Fibroblast of lung (primary cell): Measurements from ENCODE around the gene P4HA1. TPM values are rescaled to one million over a fixed set of nuclear protein-coding genes. Genes with fewer than 3 reads are reported as not detected.
"Not testable (repeated sequence)": the region's sequence is repeated elsewhere in the genome, so short reads cannot be mapped to it uniquely, and the experiment has no call there.

Experiments
- DNase-seq, 2 donors: peaks; one replicate each; pipeline versions ENCODE4 v3.0.0 to v3.0.0-alpha.2; 2010; ENCODE audit warnings: low read depth in 2 of 2
- H2AFZ ChIP-seq: 2 replicates; pipeline ENCODE4 v1.5.1; 2012; ENCODE audit warnings: low read length, control low read depth, inconsistent platforms
- H3K27ac ChIP-seq: 2 replicates; pipeline ENCODE4 v1.5.1; 2011; ENCODE audit warnings: low read length, control low read depth; ENCODE audit not compliant: insufficient read depth
- H3K27me3 ChIP-seq: 2 replicates; pipeline ENCODE4 v1.5.1; 2011; ENCODE audit warnings: mild to moderate bottlenecking, low read length; ENCODE audit not compliant: control insufficient read depth, insufficient read depth
- H3K36me3 ChIP-seq: 2 replicates; pipeline ENCODE4 v1.5.1; 2011; ENCODE audit warnings: low read length; ENCODE audit not compliant: control insufficient read depth, insufficient read depth
- H3K4me1 ChIP-seq: 2 replicates; pipeline ENCODE4 v1.5.1; 2011; ENCODE audit warnings: low read length; ENCODE audit not compliant: control insufficient read depth, insufficient read depth; ENCODE audit errors: extremely low read depth
- H3K4me2 ChIP-seq: 2 replicates; pipeline ENCODE4 v1.5.1; 2011; ENCODE audit warnings: low read length, control low read depth; ENCODE audit not compliant: insufficient read depth; ENCODE audit errors: extremely low read depth
- H3K4me3 ChIP-seq, 4 experiments: fragments of 200-600 bp in 1 of 4; sonication (generic) in 1 of 4; replicated peaks in 1 of 4; 2 replicates each; pipeline ENCODE4 v1.5.1; 2011 to 2016; ENCODE audit warnings: low read length in 4 of 4, low read depth in 3 of 4, mild to moderate bottlenecking in 3 of 4, control low read depth in 2 of 4, inconsistent platforms in 1 of 4, mixed read lengths in 1 of 4; ENCODE audit not compliant: insufficient read depth in 1 of 4; ENCODE audit errors: control extremely low read depth in 1 of 4
- H3K79me2 ChIP-seq: 2 replicates; pipeline ENCODE4 v1.5.1; 2012; ENCODE audit warnings: mild to moderate bottlenecking, low read length, inconsistent platforms; ENCODE audit not compliant: control insufficient read depth, insufficient read depth
- H3K9ac ChIP-seq: 2 replicates; pipeline ENCODE4 v1.5.1; 2011; ENCODE audit warnings: mild to moderate bottlenecking, low read length, control low read depth; ENCODE audit not compliant: insufficient read depth
- H3K9me3 ChIP-seq: 2 replicates; pipeline ENCODE4 v1.5.1; 2012; ENCODE audit warnings: low read depth, low read length; ENCODE audit not compliant: control insufficient read depth, insufficient read depth
- H4K20me1 ChIP-seq: 2 replicates; pipeline ENCODE4 v1.5.1; 2011; ENCODE audit warnings: low read length; ENCODE audit not compliant: control insufficient read depth, insufficient read depth; ENCODE audit errors: extremely low read depth
- EZH2 ChIP-seq: IDR thresholded peaks from 2 replicates; pipeline ENCODE4 v1.5.1; 2012; ENCODE audit warnings: low read length, control low read depth, mild to moderate bottlenecking; ENCODE audit errors: missing control alignments
- polyA plus RNA-seq, 2 donors: library from polyadenylated mRNA; depleted of rRNA in 1 of 2; stranded (reverse) in 1 of 2; unstranded in 1 of 2; fragments of >200 nt; gene quantifications; 2 replicates each; pipeline ENCODE4 v1.2.1, GENCODE V29; 2011 to 2012; ENCODE audit warnings: missing spikeins in 1 of 2
- total RNA-seq: library from RNA; depleted of rRNA; stranded (reverse); fragments of >200 nt; gene quantifications from 2 replicates; pipeline ENCODE4 v1.2.1, GENCODE V29; 2014
- TF ChIP-seq, protein P1 (sequence below), 2 donors: IDR thresholded peaks in 1 of 2; conservative IDR thresholded peaks in 1 of 2; 1 replicate in 1 of 2; 2 replicates in 1 of 2; pipeline ENCODE4 v1.5.1; 2011 to 2012; ENCODE audit warnings: low read length in 2 of 2, control low read depth in 1 of 2, inconsistent platforms in 1 of 2, low read depth in 1 of 2, mild to moderate bottlenecking in 1 of 2

The P4HA1 gene
- total and polyA plus RNA-seq, 2 donors (not counting 1 experiment from before 2014, with no cell fraction given): 147 to 226 TPM

DNA sequence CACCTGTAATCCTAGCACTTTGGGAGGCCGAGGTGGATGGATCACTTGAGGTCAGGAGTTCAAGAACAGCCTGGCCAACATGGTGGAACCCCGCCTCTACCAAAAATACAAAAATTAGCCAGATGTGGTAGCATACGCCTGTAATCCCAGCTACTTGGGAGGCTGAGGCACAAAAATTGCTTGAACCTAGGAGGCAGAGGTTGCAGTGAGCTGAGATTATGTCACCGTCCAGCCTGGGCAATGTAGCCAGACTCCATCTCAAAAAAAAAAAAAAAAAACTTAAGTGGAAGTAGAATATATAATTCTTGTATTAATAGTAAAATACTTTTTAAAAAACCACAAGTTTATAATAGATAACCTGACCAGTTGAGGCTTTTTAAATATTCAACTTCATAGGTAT lies 112.0 kb downstream of the P4HA1 start:
- not testable (repeated sequence) for H2AFZ ChIP-seq, H4K20me1 ChIP-seq, H3K27me3 ChIP-seq, H3K9ac ChIP-seq, DNase-seq, H3K4me2 ChIP-seq, H3K4me3 ChIP-seq, H3K79me2 ChIP-seq, H3K4me1 ChIP-seq, H3K27ac ChIP-seq, H3K9me3 ChIP-seq, H3K36me3 ChIP-seq

DNA sequence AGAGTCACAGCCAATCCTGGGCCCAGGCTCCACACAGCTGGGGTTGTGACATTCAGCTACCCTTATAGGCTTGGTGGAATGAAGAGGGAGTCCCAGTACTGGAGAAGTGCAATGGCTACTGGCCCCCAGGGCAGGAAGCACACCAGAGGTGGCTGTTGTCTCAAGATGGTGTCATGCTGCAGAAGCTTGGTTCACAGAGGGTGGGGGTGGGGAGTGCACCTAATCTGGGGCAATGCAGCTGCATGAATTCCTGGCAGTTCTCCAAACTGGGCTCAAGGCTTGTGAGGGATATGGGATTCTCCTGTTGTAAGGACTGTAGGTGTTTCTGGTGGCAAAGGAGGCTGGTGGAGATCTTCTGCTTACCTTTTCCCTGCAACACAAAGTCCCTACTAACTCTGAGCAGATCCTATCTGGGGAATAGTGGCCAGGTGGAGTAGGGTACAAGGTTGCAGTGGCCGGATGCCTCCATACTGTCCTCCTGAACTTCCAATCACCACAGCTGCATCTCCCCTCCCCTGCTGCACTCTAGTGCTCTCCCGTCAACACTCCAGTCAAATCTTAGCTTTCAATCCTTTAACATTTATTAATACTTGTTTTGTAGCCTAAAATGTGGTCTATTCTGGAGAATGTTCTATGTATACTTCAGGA lies 114.7 kb downstream of the P4HA1 start:
- H2AFZ ChIP-seq: no peak overlapping the region
- no peak overlapping the region for H3K4me2 ChIP-seq
- no peak for TF ChIP-seq EZH2
- TF ChIP-seq, protein P1, sequence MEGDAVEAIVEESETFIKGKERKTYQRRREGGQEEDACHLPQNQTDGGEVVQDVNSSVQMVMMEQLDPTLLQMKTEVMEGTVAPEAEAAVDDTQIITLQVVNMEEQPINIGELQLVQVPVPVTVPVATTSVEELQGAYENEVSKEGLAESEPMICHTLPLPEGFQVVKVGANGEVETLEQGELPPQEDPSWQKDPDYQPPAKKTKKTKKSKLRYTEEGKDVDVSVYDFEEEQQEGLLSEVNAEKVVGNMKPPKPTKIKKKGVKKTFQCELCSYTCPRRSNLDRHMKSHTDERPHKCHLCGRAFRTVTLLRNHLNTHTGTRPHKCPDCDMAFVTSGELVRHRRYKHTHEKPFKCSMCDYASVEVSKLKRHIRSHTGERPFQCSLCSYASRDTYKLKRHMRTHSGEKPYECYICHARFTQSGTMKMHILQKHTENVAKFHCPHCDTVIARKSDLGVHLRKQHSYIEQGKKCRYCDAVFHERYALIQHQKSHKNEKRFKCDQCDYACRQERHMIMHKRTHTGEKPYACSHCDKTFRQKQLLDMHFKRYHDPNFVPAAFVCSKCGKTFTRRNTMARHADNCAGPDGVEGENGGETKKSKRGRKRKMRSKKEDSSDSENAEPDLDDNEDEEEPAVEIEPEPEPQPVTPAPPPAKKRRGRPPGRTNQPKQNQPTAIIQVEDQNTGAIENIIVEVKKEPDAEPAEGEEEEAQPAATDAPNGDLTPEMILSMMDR (conservative IDR thresholded peaks at IDR 0.05 in 1 of 2, IDR thresholded peaks at IDR 0.05 in 1 of 2; ENCODE audit: low read depth in 1 of 2, low read length in 2 of 2): no peak
- H3K36me3 ChIP-seq: no peaks in the 10 kb centered on the region
- DNase-seq: no peak
- no peaks in the 10 kb centered on the region for H3K4me1 ChIP-seq
- H4K20me1 ChIP-seq: no peaks in the 10 kb centered on the region
- no peaks in the 10 kb centered on the region for H3K9me3 ChIP-seq
- no peak overlapping the region for H3K9ac ChIP-seq
- H3K27me3 ChIP-seq: no peaks in the 10 kb centered on the region
- H3K4me3 ChIP-seq: no peak overlapping the region
- no peak overlapping the region for H3K27ac ChIP-seq
- H3K79me2 ChIP-seq: no peaks in the 10 kb centered on the region

DNA sequence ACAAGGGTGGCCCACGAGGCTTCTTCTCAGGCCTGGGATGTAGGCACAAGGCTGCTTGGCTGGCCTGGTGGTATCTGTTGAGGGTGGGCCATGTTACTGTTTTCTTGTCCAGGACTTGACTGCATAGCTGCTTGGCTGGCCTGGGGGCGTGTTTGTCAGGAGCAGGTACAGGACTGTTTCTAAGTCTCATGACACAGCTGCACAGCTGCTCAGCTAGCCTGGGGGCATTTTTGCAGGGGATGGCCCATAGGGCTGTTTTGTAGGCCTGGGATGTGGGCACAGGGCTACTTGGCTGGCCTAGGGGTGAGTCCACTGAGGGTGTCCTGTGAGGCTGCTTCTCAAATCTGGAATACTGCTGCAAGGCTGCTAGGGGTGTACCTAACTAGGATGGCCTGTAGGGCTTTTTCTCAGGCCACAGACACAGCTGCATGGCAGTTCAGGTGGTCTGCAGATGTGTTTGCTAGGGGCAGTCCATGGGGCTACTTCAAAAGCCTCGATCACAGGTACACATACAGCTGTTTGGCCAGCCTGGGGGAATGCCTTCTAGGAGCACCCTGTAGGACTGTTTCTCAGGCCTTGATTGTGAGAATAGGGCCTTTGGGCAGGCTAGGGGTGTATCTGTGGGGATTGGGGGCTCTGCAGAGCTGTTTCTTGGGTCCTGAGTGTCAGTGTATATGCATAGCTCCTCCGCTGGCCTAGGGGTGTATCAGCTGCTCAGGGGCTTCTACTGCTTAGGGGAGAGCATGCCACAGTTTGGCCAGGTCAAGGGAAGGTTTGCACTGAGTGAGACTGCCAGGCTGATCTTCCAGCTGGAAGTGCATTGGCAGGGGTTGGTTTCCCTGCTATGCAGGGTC lies 115.4 kb downstream of the P4HA1 start:
- DNase-seq: no peak
- Histone ChIP-seq H3K27ac (no peak overlapping the region), H3K4me2 (no peak overlapping the region), H3K9me3 (no peaks in the 10 kb centered on the region), H3K79me2 (no peaks in the 10 kb centered on the region), H2AFZ (no peak overlapping the region), H4K20me1 (no peaks in the 10 kb centered on the region), H3K4me3 (no peak overlapping the region), H3K36me3 (no peaks in the 10 kb centered on the region), H3K27me3 (no peaks in the 10 kb centered on the region), H3K9ac (no peak overlapping the region), H3K4me1 (no peaks in the 10 kb centered on the region)
- TF ChIP-seq, protein P1 (conservative IDR thresholded peaks at IDR 0.05 in 1 of 2, IDR thresholded peaks at IDR 0.05 in 1 of 2; ENCODE audit: low read depth in 1 of 2, low read length in 2 of 2): no peak
- TF ChIP-seq EZH2: no peak
